H9 (cell line): Measurements from ENCODE around the gene VIPR2. TPM values are rescaled to one million over a fixed set of nuclear protein-coding genes. Genes with fewer than 3 reads are reported as not detected.

Experiments
- DNase-seq: peaks from one replicate; pipeline ENCODE4 v3.0.0-alpha.2; 2017
- H2AFZ ChIP-seq: one replicate; pipeline ENCODE4 v1.6.1; 2013; ENCODE audit warnings: mild to moderate bottlenecking, low read length, control low read depth, moderate library complexity
- H2AK5ac ChIP-seq: 2 replicates; pipeline ENCODE4 v1.6.1; 2013; ENCODE audit warnings: low read length, control low read depth, mixed read lengths; ENCODE audit not compliant: insufficient read length
- H2BK120ac ChIP-seq: one replicate; pipeline ENCODE4 v1.6.1; 2013; ENCODE audit warnings: low read depth, mild to moderate bottlenecking, low read length, control low read depth, inconsistent platforms; ENCODE audit not compliant: poor library complexity, severe bottlenecking
- H2BK12ac ChIP-seq: 2 replicates; pipeline ENCODE4 v1.6.1; 2013; ENCODE audit warnings: low read length, control low read depth, mixed read lengths, low read depth; ENCODE audit not compliant: insufficient read length
- H2BK15ac ChIP-seq: 2 replicates; pipeline ENCODE4 v1.6.1; 2013; ENCODE audit warnings: low read depth, low read length, control low read depth
- H2BK20ac ChIP-seq: one replicate; pipeline ENCODE4 v1.6.1; 2013; ENCODE audit warnings: low read depth, mild to moderate bottlenecking, low read length, control low read depth, inconsistent platforms; ENCODE audit not compliant: poor library complexity, severe bottlenecking
- H2BK5ac ChIP-seq: 2 replicates; pipeline ENCODE4 v1.6.1; 2013; ENCODE audit warnings: low read length, control low read depth, mixed read lengths; ENCODE audit not compliant: insufficient read length
- H3K14ac ChIP-seq: 2 replicates; pipeline ENCODE4 v1.6.1; 2013; ENCODE audit warnings: low read length, control low read depth; ENCODE audit not compliant: insufficient read depth
- H3K18ac ChIP-seq: 2 replicates; pipeline ENCODE4 v1.6.1; 2013; ENCODE audit warnings: low read depth, mild to moderate bottlenecking, mixed read lengths, low read length, control low read depth; ENCODE audit not compliant: insufficient read length
- H3K23ac ChIP-seq: 2 replicates; pipeline ENCODE4 v1.6.1; 2013; ENCODE audit warnings: low read length, control low read depth, mixed read lengths, low read depth; ENCODE audit not compliant: insufficient read length
- H3K23me2 ChIP-seq: 2 replicates; pipeline ENCODE4 v1.6.1; 2013; ENCODE audit warnings: low read depth, mild to moderate bottlenecking, mixed read lengths, low read length, control low read depth; ENCODE audit not compliant: insufficient read length, poor library complexity, severe bottlenecking
- H3K27ac ChIP-seq: 2 replicates; pipeline ENCODE4 v1.5.1; 2013; ENCODE audit warnings: low read length, control low read depth, mixed read lengths, low read depth; ENCODE audit not compliant: insufficient read length
- H3K27me3 ChIP-seq: 2 replicates; pipeline ENCODE4 v1.6.1; 2013; ENCODE audit warnings: low read length, control low read depth, inconsistent platforms; ENCODE audit not compliant: insufficient read depth
- H3K4ac ChIP-seq: 2 replicates; pipeline ENCODE4 v1.6.1; 2013; ENCODE audit warnings: low read depth, mild to moderate bottlenecking, control low read depth, inconsistent platforms, low read length, moderate library complexity
- H3K4me1 ChIP-seq: 2 replicates; pipeline ENCODE4 v1.6.1; 2013; ENCODE audit warnings: low read length, control low read depth, inconsistent platforms; ENCODE audit not compliant: insufficient read depth
- H3K4me2 ChIP-seq: 2 replicates; pipeline ENCODE4 v1.6.1; 2013; ENCODE audit warnings: low read length, control low read depth, mixed read lengths; ENCODE audit not compliant: insufficient read length, insufficient read depth
- H3K56ac ChIP-seq: 2 replicates; pipeline ENCODE4 v1.6.1; 2013; ENCODE audit warnings: low read depth, mild to moderate bottlenecking, mixed read lengths, low read length, control low read depth; ENCODE audit not compliant: insufficient read length
- H3K79me1 ChIP-seq: 2 replicates; pipeline ENCODE4 v1.6.1; 2013; ENCODE audit warnings: low read depth, mild to moderate bottlenecking, moderate library complexity, low read length, control low read depth, inconsistent platforms; ENCODE audit not compliant: insufficient read depth, poor library complexity, severe bottlenecking
- H3K79me2 ChIP-seq: 2 replicates; pipeline ENCODE4 v1.6.1; 2013; ENCODE audit warnings: low read length, control low read depth, inconsistent platforms; ENCODE audit not compliant: insufficient read depth
- H3K9ac ChIP-seq: 2 replicates; pipeline ENCODE4 v1.6.1; 2013; ENCODE audit warnings: low read length, control low read depth, mixed read lengths; ENCODE audit not compliant: insufficient read length; ENCODE audit errors: extremely low read depth
- H3K9me3 ChIP-seq: one replicate; pipeline ENCODE4 v1.6.1; 2013; ENCODE audit warnings: low read depth, low read length, inconsistent platforms; ENCODE audit not compliant: control insufficient read depth
- H3T11ph ChIP-seq: one replicate; pipeline ENCODE4 v1.6.1; 2013; ENCODE audit warnings: mild to moderate bottlenecking, low read length, control low read depth, inconsistent platforms
- H4K20me1 ChIP-seq: one replicate; pipeline ENCODE4 v1.6.1; 2013; ENCODE audit not compliant: control insufficient read depth, insufficient read length, insufficient read depth
- H4K5ac ChIP-seq: 2 replicates; pipeline ENCODE4 v1.6.1; 2013; ENCODE audit warnings: low read depth, mild to moderate bottlenecking, mixed read lengths, low read length, control low read depth; ENCODE audit not compliant: insufficient read length
- H4K8ac ChIP-seq: replicated peaks from 2 replicates; pipeline ENCODE4 v1.6.1; 2013; ENCODE audit warnings: low read length, control low read depth, mixed read lengths, low read depth; ENCODE audit not compliant: insufficient read length
- H4K91ac ChIP-seq: 2 replicates; pipeline ENCODE4 v1.6.1; 2013; ENCODE audit warnings: low read depth, mild to moderate bottlenecking, moderate library complexity, mixed read lengths, low read length, control low read depth; ENCODE audit not compliant: insufficient read length
- H3K27ac Mint-ChIP-seq, 3 experiments: 2 replicates in 2 of 3; 3 replicates in 1 of 3; pipeline ENCODE4 v1.8.0; 2020 to 2021; ENCODE audit warnings: mixed read lengths in 3 of 3, mild to moderate bottlenecking in 1 of 3, moderate library complexity in 1 of 3
- H3K27me3 Mint-ChIP-seq: 2 replicates; pipeline ENCODE4 v1.8.0; 2021; ENCODE audit warnings: low read depth, mild to moderate bottlenecking, moderate library complexity, mixed read lengths
- H3K36me3 Mint-ChIP-seq, 3 experiments: 2 replicates in 2 of 3; 3 replicates in 1 of 3; pipeline ENCODE4 v1.8.0; 2020 to 2021; ENCODE audit warnings: low read depth in 3 of 3, mixed read lengths in 3 of 3; ENCODE audit not compliant: insufficient read depth in 1 of 3
- H3K4me1 Mint-ChIP-seq, 2 experiments: 2 replicates each; pipeline ENCODE4 v1.8.0; 2020; ENCODE audit warnings: mixed read lengths in 2 of 2
- H3K4me3 Mint-ChIP-seq, 2 experiments: 2 replicates in 1 of 2; 3 replicates in 1 of 2; pipeline ENCODE4 v1.8.0; 2020 to 2021; ENCODE audit warnings: mild to moderate bottlenecking in 2 of 2, mixed read lengths in 2 of 2, moderate library complexity in 1 of 2
- H3K9me3 Mint-ChIP-seq, 2 experiments: 2 replicates in 1 of 2; 3 replicates in 1 of 2; pipeline ENCODE4 v1.8.0; 2020; ENCODE audit warnings: mild to moderate bottlenecking in 2 of 2, mixed read lengths in 2 of 2, moderate library complexity in 1 of 2
- WGBS: extraction: QIAGEN DNeasy Blood & Tissue Kit; methylation state at CpG from one replicate; pipeline ENCODE4 v1.1.7; 2013; ENCODE audit warnings: missing lambda C conversion rate, low lambda C conversion rate, mixed read lengths; ENCODE audit not compliant: insufficient read length; ENCODE audit errors: extremely low coverage; 5-methylcytosine and 5-hydroxymethylcytosine counted together
- total RNA-seq: library from RNA; stranded (reverse); gene quantifications from 2 replicates; pipeline ENCODE4 v1.2.1, GENCODE V29; 2021
- TF ChIP-seq, protein P1 (sequence below): fragments of 200-600 bp; sonication (generic); conservative IDR thresholded peaks from 3 replicates; pipeline ENCODE4 v1.8.0; 2021; ENCODE audit warnings: antibody characterized with exemption, mild to moderate bottlenecking

Gene VIPR2
- total RNA-seq, 1 experiment from 2014 or later: 1.6 TPM

- Histone ChIP-seq H3T11ph (no peak overlapping the region), H3K27ac (no peak overlapping the region), H3K9me3 (no peaks in the 10 kb centered on the region), H3K79me2 (no peaks in the 10 kb centered on the region), H3K23me2 (no peaks in the 10 kb centered on the region), H3K14ac (no peak overlapping the region), H3K56ac (no peak overlapping the region), H4K91ac (no peak overlapping the region), H2BK20ac (no peak overlapping the region), H2BK120ac (no peak overlapping the region), H2BK15ac (no peak overlapping the region), H2AFZ (no peak overlapping the region), H2BK12ac (no peak overlapping the region), H3K18ac (no peak overlapping the region), H3K4me2 (no peak overlapping the region), H2AK5ac (no peak overlapping the region), H3K23ac (no peak overlapping the region), H3K79me1 (no peaks in the 10 kb centered on the region), H3K4ac (no peak overlapping the region), H4K8ac (no peak overlapping the region), H4K20me1 (no peaks in the 10 kb centered on the region), H3K27me3 (no peaks in the 10 kb centered on the region), H3K4me1 (peaks cover 2% of the 10 kb centered on the region; the same call in 1 of the 2 replicates), H4K5ac (no peak overlapping the region), H2BK5ac (no peak overlapping the region), H3K9ac (no peak overlapping the region)
- H3K27me3 Mint-ChIP-seq: peaks cover 3% of the 10 kb centered on the region
- no CpG with 5 or more reads among the region's 10 CpGs for WGBS
- H3K4me1 Mint-ChIP-seq: peaks cover 14 to 29% of the 10 kb centered on the region in 2 experiments
- H3K27ac Mint-ChIP-seq: peak overlapping the region in 2 of 3 experiments; percentile 10 to 77; a peak in 2 of 7 replicates
- DNase-seq: peak; percentile 10
- TF ChIP-seq, protein P1, sequence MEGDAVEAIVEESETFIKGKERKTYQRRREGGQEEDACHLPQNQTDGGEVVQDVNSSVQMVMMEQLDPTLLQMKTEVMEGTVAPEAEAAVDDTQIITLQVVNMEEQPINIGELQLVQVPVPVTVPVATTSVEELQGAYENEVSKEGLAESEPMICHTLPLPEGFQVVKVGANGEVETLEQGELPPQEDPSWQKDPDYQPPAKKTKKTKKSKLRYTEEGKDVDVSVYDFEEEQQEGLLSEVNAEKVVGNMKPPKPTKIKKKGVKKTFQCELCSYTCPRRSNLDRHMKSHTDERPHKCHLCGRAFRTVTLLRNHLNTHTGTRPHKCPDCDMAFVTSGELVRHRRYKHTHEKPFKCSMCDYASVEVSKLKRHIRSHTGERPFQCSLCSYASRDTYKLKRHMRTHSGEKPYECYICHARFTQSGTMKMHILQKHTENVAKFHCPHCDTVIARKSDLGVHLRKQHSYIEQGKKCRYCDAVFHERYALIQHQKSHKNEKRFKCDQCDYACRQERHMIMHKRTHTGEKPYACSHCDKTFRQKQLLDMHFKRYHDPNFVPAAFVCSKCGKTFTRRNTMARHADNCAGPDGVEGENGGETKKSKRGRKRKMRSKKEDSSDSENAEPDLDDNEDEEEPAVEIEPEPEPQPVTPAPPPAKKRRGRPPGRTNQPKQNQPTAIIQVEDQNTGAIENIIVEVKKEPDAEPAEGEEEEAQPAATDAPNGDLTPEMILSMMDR: no peak
- H3K4me3 Mint-ChIP-seq: no peak overlapping the region
- no peaks in the 10 kb centered on the region; a peak in 1 of 7 replicates for H3K36me3 Mint-ChIP-seq
- H3K9me3 Mint-ChIP-seq: peaks cover 0 to 5% of the 10 kb centered on the region in 2 experiments; a peak in 1 of 5 replicates
Measured at GRCh38 chr7:159128767-159129166, 15.9 kb downstream of the VIPR2 start.
